Panc1 (cell line): ENCODE measurements around the gene BACE2.
A peak's percentile ranks its signal among the peaks of the same experiment; 100 is the strongest.

ENCODE experiments used
- SIN3A ChIP-seq: IDR thresholded peaks from 2 replicates; pipeline ENCODE4 v1.6.1; 2012; ENCODE audit warnings: low read depth, mild to moderate bottlenecking, low read length, moderate library complexity, borderline replicate concordance; ENCODE audit not compliant: insufficient read depth
- TF ChIP-seq, protein P1 (sequence below): fragments of 450-650 bp; IDR thresholded peaks from 2 replicates; pipeline ENCODE4 v1.5.1; 2017; ENCODE audit warnings: mild to moderate bottlenecking

DNA sequence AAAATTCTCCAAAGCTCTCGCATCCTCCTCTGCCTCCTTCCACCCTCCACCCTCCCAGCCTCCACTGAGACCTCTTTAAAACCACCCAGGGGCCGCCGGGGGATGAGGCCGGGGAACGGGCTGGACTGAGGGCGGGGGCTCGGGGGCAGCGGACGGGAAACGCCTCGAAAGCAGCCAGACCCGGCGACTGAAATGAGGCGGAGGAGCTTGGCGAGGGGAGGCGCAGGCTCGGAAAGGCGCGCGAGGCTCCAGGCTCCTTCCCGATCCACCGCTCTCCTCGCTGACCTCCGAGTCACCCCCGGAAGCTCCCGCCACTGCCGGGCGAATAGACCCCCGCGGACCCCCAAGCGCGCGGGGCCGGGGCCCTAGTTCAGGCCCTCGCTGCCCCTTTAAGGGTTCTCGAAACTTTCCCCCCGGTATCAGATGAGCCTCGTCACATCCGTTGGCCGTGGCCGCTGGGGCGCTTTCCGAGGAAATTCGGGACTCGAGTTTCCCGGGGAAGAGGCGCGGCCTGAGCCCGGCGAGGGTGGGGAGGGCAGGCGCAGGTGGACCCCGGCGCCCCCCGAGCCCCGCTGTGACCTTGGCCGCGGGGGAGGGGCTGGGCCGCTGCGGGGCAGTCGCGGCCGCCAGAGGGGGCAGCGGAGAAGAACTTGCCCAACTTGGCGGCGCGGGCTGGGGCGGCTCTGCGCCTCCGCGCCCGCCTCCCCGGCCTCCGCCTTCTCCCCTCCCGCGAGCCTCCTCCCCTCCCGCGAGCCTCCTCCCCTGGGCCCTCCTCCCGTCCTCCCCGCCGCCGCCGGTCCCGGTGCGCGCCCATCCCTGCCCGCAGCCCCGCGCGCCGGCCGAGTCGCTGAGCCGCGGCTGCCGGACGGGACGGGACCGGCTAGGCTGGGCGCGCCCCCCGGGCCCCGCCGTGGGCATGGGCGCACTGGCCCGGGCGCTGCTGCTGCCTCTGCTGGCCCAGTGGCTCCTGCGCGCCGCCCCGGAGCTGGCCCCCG is at the start of gene BACE2:
- TF ChIP-seq, protein P1, sequence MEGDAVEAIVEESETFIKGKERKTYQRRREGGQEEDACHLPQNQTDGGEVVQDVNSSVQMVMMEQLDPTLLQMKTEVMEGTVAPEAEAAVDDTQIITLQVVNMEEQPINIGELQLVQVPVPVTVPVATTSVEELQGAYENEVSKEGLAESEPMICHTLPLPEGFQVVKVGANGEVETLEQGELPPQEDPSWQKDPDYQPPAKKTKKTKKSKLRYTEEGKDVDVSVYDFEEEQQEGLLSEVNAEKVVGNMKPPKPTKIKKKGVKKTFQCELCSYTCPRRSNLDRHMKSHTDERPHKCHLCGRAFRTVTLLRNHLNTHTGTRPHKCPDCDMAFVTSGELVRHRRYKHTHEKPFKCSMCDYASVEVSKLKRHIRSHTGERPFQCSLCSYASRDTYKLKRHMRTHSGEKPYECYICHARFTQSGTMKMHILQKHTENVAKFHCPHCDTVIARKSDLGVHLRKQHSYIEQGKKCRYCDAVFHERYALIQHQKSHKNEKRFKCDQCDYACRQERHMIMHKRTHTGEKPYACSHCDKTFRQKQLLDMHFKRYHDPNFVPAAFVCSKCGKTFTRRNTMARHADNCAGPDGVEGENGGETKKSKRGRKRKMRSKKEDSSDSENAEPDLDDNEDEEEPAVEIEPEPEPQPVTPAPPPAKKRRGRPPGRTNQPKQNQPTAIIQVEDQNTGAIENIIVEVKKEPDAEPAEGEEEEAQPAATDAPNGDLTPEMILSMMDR, result peak; percentile 80
- no peak for TF ChIP-seq SIN3A
